ENCODE measurements around the gene TCEANC.

Gene TCEANC

DNA sequence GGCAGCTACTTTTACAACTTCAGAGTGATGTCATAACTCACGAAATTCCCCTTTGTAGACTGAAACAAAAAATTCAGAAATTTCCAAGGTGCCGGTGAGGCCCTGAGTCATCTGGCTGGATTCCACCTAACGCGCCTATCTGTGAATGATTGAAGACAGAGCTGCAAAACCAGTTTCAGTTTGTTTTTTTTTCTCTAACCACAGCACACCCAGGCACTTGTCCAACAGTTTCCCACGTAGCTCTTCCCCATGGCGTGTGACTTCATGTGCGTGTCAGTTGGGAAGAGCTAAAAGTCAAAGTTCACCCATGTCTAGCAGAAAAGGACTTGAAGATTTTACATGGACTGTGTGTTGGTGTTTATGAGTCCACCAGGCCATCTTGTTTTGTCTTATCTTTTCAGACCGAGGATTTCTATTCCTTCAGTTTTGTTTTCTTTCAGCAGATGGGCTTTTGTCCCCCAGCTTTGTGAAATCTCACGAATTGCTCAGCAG lies 16.4 kb downstream of the TCEANC start (continued):
- TF ChIP-seq ZNF561 (tag by site-specific recombination; IDR thresholded peaks at IDR 0.05; ENCODE audit: borderline replicate concordance), result 0 out of 2 replicates have a peak, but pooled peaks have one; percentile 46
- no peak for TF ChIP-seq ZNF140 (tag by site-specific recombination; IDR thresholded peaks at IDR 0.05)
- no peak; the same call in 1 of the 2 replicates for TF ChIP-seq GLIS2 (tag by site-specific recombination; IDR thresholded peaks at IDR 0.05)
- no peak for TF ChIP-seq ZNF223 (tag by site-specific recombination; IDR thresholded peaks at IDR 0.05)
- TF ChIP-seq, protein P1, sequence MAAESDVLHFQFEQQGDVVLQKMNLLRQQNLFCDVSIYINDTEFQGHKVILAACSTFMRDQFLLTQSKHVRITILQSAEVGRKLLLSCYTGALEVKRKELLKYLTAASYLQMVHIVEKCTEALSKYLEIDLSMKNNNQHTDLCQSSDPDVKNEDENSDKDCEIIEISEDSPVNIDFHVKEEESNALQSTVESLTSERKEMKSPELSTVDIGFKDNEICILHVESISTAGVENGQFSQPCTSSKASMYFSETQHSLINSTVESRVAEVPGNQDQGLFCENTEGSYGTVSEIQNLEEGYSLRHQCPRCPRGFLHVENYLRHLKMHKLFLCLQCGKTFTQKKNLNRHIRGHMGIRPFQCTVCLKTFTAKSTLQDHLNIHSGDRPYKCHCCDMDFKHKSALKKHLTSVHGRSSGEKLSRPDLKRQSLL (tag by site-specific recombination; IDR thresholded peaks at IDR 0.05), result no peak
- TF ChIP-seq ZNF114 (tag by site-specific recombination; IDR thresholded peaks at IDR 0.05), result no peak
- TF ChIP-seq ZNF350 (tag by site-specific recombination; IDR thresholded peaks at IDR 0.05), result no peak
- TF ChIP-seq ZSCAN16 (tag by site-specific recombination; IDR thresholded peaks at IDR 0.05), result no peak
- TF ChIP-seq, protein P2, sequence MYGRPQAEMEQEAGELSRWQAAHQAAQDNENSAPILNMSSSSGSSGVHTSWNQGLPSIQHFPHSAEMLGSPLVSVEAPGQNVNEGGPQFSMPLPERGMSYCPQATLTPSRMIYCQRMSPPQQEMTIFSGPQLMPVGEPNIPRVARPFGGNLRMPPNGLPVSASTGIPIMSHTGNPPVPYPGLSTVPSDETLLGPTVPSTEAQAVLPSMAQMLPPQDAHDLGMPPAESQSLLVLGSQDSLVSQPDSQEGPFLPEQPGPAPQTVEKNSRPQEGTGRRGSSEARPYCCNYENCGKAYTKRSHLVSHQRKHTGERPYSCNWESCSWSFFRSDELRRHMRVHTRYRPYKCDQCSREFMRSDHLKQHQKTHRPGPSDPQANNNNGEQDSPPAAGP (tag by site-specific recombination; IDR thresholded peaks at IDR 0.05), result 0 out of 2 replicates have a peak, but pooled peaks have one; percentile 48
- TF ChIP-seq ZNF266 (tag by site-specific recombination; IDR thresholded peaks at IDR 0.05; ENCODE audit: low read depth), result no peak
- no peak for TF ChIP-seq ZNF624 (tag by site-specific recombination; IDR thresholded peaks at IDR 0.05)
- no peak for TF ChIP-seq ZNF24 (tag by site-specific recombination; IDR thresholded peaks at IDR 0.05)
- TF ChIP-seq KLF10 (tag by site-specific recombination; IDR thresholded peaks at IDR 0.05), result peak; percentile 65; the same call in 1 of the 2 replicates
- no peak for TF ChIP-seq ZNF521 (tag by site-specific recombination; IDR thresholded peaks at IDR 0.05)
- TF ChIP-seq, protein P3, sequence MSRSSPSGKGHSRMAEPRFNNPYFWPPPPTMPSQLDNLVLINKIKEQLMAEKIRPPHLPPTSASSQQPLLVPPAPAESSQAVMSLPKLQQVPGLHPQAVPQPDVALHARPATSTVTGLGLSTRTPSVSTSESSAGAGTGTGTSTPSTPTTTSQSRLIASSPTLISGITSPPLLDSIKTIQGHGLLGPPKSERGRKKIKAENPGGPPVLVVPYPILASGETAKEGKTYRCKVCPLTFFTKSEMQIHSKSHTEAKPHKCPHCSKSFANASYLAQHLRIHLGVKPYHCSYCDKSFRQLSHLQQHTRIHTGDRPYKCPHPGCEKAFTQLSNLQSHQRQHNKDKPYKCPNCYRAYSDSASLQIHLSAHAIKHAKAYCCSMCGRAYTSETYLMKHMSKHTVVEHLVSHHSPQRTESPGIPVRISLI (tag by site-specific recombination; IDR thresholded peaks at IDR 0.05), result peak; percentile 90
- TF ChIP-seq ZNF433 (tag by site-specific recombination; IDR thresholded peaks at IDR 0.05; ENCODE audit: low read depth), result no peak
- no peak for TF ChIP-seq ZNF112 (tag by site-specific recombination; IDR thresholded peaks at IDR 0.05)
- peak; percentile 94 for TF ChIP-seq ZNF843 (tag by site-specific recombination; IDR thresholded peaks at IDR 0.05)
- TF ChIP-seq ZNF596 (tag by site-specific recombination; IDR thresholded peaks at IDR 0.05), result peak; percentile 45; the same call in 1 of the 2 replicates
- TF ChIP-seq ZNF341 (tag by site-specific recombination; IDR thresholded peaks at IDR 0.05; ENCODE audit: low read depth), result peak; percentile 76
- TF ChIP-seq, protein P4, sequence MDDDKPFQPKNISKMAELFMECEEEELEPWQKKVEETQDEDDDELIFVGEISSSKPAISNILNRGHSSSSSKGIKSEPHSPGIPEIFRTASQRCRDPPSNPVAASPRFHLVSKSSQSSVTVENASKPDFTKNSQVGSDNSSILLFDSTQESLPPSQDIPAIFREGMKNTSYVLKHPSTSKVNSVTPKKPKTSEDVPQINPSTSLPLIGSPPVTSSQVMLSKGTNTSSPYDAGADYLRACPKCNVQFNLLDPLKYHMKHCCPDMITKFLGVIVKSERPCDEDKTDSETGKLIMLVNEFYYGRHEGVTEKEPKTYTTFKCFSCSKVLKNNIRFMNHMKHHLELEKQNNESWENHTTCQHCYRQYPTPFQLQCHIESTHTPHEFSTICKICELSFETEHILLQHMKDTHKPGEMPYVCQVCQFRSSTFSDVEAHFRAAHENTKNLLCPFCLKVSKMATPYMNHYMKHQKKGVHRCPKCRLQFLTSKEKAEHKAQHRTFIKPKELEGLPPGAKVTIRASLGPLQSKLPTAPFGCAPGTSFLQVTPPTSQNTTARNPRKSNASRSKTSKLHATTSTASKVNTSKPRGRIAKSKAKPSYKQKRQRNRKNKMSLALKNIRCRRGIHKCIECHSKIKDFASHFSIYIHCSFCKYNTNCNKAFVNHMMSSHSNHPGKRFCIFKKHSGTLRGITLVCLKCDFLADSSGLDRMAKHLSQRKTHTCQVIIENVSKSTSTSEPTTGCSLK (tag by site-specific recombination; IDR thresholded peaks at IDR 0.05), result no peak
- TF ChIP-seq ZNF600 (tag by site-specific recombination; IDR thresholded peaks at IDR 0.05), result 0 out of 2 replicates have a peak, but pooled peaks have one; percentile 21
- no peak for TF ChIP-seq SP2 (tag by site-specific recombination; IDR thresholded peaks at IDR 0.05)
- TF ChIP-seq ZSCAN30 (tag by site-specific recombination; IDR thresholded peaks at IDR 0.05), result peak; percentile 50; the same call in 1 of the 2 replicates
